DMS53 treated with DMSO at 0.1 percent for 48 hours (cell line): Measurements from ENCODE around the gene CFAP54.

ENCODE experiments used
- DNase-seq: peaks from one replicate; lab custom pipeline; 2025; ENCODE audit not compliant: unreplicated experiment; lab: John Stamatoyannopoulos, UW

The CFAP54 gene

DNA sequence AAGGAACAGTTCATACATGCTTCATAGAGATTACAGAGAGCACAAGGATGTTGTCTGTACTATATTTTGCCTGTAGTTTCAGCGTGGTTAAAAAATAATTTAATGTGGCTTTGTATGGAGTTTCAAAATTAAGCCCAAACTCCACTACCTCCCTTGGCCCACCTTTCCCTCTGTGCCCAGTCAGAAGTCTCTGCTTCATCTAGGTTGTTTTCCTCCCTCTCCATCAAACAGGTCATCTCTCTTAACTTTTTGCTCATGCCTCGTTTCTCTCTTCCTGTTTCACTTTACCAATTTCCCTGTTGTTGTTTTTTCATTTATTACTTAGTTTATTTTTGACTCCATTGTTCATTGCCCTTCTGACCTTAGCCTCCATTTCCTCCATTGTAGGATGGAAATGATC is 322.8 kb downstream of the CFAP54 start:
- DNase-seq, result no peak

GRCh38 chr12:96814200-96814599 is 324.8 kb downstream of the CFAP54 start:
- DNase-seq, result no peak

GRCh38 chr12:96821592-96821991 is 332.2 kb downstream of the CFAP54 start:
- no peak for DNase-seq

- DNase-seq, result no peak
Measured at GRCh38 chr12:96822641-96823040, 333.3 kb downstream of the CFAP54 start.

- no peak for DNase-seq
Measured at GRCh38 chr12:96824074-96824837, 334.9 kb downstream of the CFAP54 start.

DNA sequence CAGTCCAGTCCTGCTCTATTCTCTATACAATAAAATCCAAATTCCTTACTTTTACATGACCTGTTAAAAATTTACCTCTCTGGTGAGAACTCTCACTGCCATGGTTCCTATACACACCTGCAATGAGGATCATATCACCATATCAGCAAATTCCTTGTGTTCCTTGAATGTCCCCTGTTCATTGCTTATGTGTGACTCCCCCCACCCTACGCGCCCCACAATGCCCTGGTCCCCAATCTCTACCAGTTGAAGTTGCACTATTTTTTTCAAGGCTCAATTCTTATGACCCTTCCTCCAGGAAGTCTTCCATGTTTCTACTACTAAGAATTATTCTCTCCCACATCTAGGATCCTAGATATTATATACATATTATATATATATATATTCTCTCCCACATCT is 335.5 kb downstream of the CFAP54 start:
- DNase-seq, result no peak

DNA sequence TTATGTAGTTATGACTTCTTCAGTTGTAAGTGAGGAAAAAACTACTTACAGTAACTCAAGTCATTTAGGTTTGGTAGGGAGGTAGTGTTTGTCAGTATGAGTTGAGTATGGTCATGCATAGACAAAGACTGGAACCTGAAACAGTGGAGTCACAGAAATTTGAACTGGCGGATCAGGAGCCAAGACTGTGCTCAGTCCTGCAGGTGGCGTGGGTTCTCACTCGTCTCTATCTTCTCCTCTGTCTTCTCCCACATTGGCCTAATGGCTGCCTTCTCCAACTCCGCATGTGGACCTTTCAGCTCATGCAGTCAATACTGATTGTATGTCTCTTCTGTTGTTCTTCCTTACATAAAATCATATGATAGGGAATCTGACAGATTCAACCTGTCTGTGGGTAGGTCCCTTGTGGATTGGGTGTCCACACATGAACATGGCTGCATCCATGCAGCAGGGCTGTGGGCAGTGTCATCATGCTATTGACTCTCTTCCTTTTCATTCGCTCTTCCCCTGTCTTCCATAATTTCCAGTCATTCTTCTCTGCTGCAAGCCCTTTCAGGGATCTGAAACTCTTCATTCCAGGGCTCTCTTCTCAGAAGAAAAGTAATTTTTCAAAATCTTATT is 338.9 kb downstream of the CFAP54 start:
- no peak for DNase-seq

- no peak for DNase-seq
Measured at GRCh38 chr12:96829354-96829753, 340.0 kb downstream of the CFAP54 start.

DNA sequence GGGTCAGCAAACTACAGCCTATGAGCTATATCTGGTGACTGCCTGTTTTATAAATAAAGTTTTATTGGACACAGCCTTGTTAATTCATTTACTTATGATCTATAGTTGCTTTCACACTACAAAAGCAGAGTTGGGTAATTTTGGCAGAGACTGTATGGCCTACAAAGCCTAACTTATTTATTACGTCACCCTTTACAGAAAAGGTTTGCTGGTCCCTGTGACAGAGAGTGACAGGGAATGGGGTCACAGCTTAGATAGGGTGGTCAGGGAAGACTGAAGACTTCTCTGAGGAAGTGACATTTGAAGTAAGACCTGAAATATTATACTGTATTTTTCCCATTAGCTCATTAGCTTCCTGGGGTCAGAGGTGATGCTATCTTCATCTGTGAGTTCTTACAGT is 342.0 kb downstream of the CFAP54 start:
- no peak for DNase-seq

- no peak for DNase-seq
Measured at GRCh38 chr12:96846293-96846692, 356.9 kb downstream of the CFAP54 start.

- no peak for DNase-seq
Measured at GRCh38 chr12:96850676-96851075, 361.3 kb downstream of the CFAP54 start.

DNA sequence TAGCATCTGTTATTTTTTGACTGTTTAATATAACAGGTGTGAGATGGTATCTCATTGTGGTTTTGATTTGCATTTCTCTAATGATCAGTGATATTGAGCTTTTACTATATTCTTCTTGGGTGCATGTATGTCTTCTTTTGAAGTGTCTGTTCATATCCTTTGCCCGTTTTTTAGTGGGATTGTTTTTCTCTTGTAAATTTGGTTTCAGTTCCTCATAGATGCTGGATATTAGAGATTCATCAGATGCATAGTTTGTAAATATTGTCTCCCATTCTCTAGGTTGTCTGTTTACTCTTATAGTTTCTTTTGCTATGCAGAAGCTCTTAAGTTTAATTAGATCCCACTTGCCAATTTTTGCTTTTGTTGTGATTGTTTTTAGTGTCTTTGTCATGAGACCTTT is 368.8 kb downstream of the CFAP54 start:
- DNase-seq, result no peak

DNA sequence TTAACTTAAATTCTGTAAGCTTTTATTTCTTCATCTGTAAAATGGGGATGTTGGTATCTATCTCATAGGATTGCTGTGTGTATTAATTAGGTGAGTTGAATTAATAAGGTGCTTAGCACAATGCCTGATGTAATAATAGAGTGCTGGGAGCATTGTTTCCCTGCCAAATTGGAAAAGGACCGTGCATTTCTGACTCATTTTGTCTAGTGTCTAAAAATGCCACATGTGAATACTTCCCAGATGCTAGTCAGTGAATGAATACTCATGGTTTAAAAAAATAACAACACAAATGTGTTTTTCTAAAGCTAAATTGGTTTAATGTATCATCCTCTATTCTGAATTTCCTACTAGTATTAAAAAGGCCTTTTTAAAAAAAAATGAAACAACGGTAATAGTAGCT is 372.3 kb downstream of the CFAP54 start:
- no peak for DNase-seq

DNA sequence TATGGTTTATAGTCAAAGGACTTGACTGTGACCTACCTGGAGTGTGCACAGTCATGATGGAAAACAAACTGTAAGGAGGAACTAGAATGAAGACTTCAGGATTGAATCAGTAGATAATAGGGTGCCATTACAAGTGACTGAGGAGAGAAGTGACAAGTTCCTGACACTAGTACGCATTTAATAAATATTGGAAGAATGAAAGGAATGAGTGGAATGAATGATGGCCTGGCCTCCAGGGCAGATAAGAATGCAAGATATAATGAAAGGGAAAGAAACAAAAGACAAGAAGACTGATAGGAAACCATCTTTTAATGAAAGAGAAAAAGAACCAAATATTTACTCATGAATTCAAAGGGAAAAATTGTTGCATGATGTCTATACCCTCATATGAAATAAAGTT is 372.9 kb downstream of the CFAP54 start:
- DNase-seq, result no peak

- no peak for DNase-seq
Measured at GRCh38 chr12:96864335-96864734, 375.0 kb downstream of the CFAP54 start.

GRCh38 chr12:96866801-96867590 is 377.6 kb downstream of the CFAP54 start:
- DNase-seq, result no peak

DNA sequence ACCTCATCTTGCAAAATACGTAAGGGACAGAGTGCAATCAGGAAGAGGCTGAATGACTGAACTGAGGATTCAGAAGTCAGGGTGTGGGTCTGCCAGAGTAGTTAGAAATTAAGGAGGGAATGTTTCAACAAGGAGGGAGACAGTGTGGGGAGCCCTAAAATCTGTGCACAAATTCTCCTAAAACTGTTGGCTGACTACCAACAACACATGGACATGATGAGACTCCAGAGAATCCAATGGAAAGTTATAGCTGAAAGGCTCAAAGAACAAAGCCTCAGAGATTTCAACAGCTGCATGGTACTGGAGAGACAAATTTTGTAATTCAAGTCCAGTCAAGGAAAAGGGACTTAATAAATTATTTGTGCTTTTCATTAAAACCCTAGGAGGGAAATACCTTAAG is 381.6 kb downstream of the CFAP54 start:
- no peak for DNase-seq

DNA sequence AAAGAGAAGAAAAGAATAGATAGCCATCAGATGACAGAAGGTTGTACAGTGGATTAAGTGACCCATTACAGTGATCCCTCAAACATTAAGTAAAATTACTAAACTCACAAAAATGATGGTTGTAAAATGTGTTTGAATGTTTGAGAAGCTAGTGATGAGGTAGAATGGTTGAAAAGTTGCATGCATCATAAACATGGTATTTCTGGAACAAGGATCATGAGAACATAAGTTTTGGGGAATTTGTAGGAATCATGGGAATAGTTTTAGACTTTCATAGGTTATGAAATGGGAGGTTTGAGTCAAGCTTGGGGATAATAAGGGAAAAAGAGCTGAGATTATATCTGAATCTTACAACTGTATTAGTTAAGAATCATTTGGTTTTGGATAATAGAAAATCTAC is 383.6 kb downstream of the CFAP54 start:
- DNase-seq, result no peak

GRCh38 chr12:96874211-96874610 is 384.8 kb downstream of the CFAP54 start:
- no peak for DNase-seq

DNA sequence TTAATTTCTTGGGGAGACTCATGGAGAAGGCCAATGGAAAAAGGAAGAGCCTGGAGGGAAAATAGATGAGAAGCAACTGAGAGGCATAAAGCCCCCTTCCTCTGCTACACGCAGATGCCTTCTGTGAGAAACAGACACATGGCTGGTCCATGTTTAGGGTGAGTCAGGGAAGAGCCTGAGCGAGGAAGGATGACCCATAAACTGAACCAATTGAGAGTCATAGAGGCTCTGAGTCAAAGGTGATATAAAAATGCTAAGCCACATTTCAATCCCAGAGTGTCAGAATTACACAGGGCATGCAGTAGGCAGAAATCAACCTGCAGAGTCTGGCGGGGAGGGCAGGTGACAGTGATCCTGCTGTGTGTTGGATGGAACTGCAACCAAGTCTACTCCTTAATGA is 387.6 kb downstream of the CFAP54 start:
- DNase-seq, result no peak

GRCh38 chr12:96878704-96879103 is 389.3 kb downstream of the CFAP54 start:
- no peak for DNase-seq

GRCh38 chr12:96879301-96879700 is 389.9 kb downstream of the CFAP54 start:
- DNase-seq, result no peak
